Activated B cell treated with CpG ODN at 0.5 μM for 24 hours (primary cell): Measurements from ENCODE around the gene BCLAF1. TPM values are rescaled to one million over a fixed set of nuclear protein-coding genes. Genes with fewer than 3 reads are reported as not detected.
A peak's percentile ranks its signal among the peaks of the same experiment; 100 is the strongest.
"Not testable (repeated sequence)": the region's sequence is repeated elsewhere in the genome, so short reads cannot be mapped to it uniquely, and the experiment has no call there.

ENCODE experiments used
- ATAC-seq: fragments of 200-7000 bp; cut with Tn5 transposase; one replicate; pipeline ENCODE4 v1.10.0; 2021; ENCODE audit warnings: low read depth, mild to moderate bottlenecking, moderate library complexity
- CTCF ChIA-PET: fragments of 350-600 bp; sonication (Branson Sonifier 250); formaldehyde crosslinking; loops from one replicate; lab custom pipeline; 2021; ENCODE audit warnings: antibody characterized with exemption; lab: Charles Lee
- POLR2A ChIA-PET: fragments of 350-600 bp; sonication (Branson Sonifier 250); formaldehyde crosslinking; loops from one replicate; lab custom pipeline; 2021; ENCODE audit warnings: antibody characterized with exemption; lab: Charles Lee
- DNase-seq: peaks from one replicate; pipeline ENCODE4 v3.0.0; 2022
- H3K27ac Mint-ChIP-seq: one replicate; pipeline ENCODE4 v1.8.0; 2020; ENCODE audit warnings: mixed read lengths
- H3K27me3 Mint-ChIP-seq: one replicate; pipeline ENCODE4 v1.8.0; 2021; ENCODE audit warnings: mixed read lengths
- H3K36me3 Mint-ChIP-seq: one replicate; pipeline ENCODE4 v1.8.0; 2021; ENCODE audit warnings: low read depth, mixed read lengths
- H3K4me1 Mint-ChIP-seq: one replicate; pipeline ENCODE4 v1.8.0; 2021; ENCODE audit warnings: mixed read lengths
- H3K4me3 Mint-ChIP-seq: one replicate; pipeline ENCODE4 v1.8.0; 2020; ENCODE audit warnings: mild to moderate bottlenecking, mixed read lengths
- H3K9me3 Mint-ChIP-seq: one replicate; pipeline ENCODE4 v1.8.0; 2020; ENCODE audit warnings: mixed read lengths
- CTCF ChIP-seq: fragments of 200-600 bp; IDR thresholded peaks from one replicate; pipeline ENCODE4 v1.8.0; 2022; ENCODE audit warnings: antibody characterized with exemption, mild to moderate bottlenecking
- intact Hi-C: fragments of 100-400 bp; cut with micrococcal nuclease; formaldehyde crosslinking; loops from one replicate; pipeline ENCODE4 v1.15.1; 2024
- total RNA-seq: library from RNA; stranded (reverse); gene quantifications from 2 replicates; pipeline ENCODE4 v1.2.3, GENCODE V29; 2022

The BCLAF1 gene
- total RNA-seq, 1 donor from 2014 or later = 259 TPM

- intact Hi-C loops = loop anchor here (1.0 kb wide), 7 partner anchors 90 to 776 kb away; no protein-coding TSS in a partner anchor
- POLR2A ChIA-PET = interaction anchor here (1.0 to 1.7 kb wide), 3 partner anchors 24 to 728 kb away, joined by 3 to 8 read pairs (median 5); partner anchors contain the start of genes BCLAF1 and MTFR2
- peak overlapping the region; percentile 53 for H3K4me3 Mint-ChIP-seq
- peaks cover 16% of the 10 kb centered on the region for H3K4me1 Mint-ChIP-seq
- H3K9me3 Mint-ChIP-seq = no peaks in the 10 kb centered on the region
- CTCF ChIA-PET = interaction anchor here (0.6 to 2.4 kb wide), 31 partner anchors 8 to 779 kb away, joined by 3 to 51 read pairs (median 4); no protein-coding TSS in a partner anchor
- no peaks in the 10 kb centered on the region for H3K27me3 Mint-ChIP-seq
- ATAC-seq = no peak
- TF ChIP-seq CTCF = no peak
- no peaks in the 10 kb centered on the region for H3K36me3 Mint-ChIP-seq
- DNase-seq = no peak
- H3K27ac Mint-ChIP-seq = no peak overlapping the region
Measured at GRCh38 chr6:136226674-136227377, 62.8 kb downstream of the BCLAF1 start.

GRCh38 chr6:136226027-136226673 lies 63.5 kb downstream of the BCLAF1 start:
- ChIA-PET POLR2A (interaction anchor here (1.0 to 1.7 kb wide), 3 partner anchors 24 to 728 kb away, joined by 3 to 8 read pairs (median 5); partner anchors contain the start of genes BCLAF1 and MTFR2), CTCF (interaction anchor here (0.6 to 2.4 kb wide), 33 partner anchors 9 to 778 kb away, joined by 3 to 51 read pairs (median 4); no protein-coding TSS in a partner anchor)
- no peaks in the 10 kb centered on the region for H3K9me3 Mint-ChIP-seq
- intact Hi-C loops = loop anchor here (1.0 kb wide), 7 partner anchors 91 to 775 kb away; no protein-coding TSS in a partner anchor
- peak; percentile 93 for ATAC-seq
- H3K27ac Mint-ChIP-seq = no peak overlapping the region
- DNase-seq = no peak
- peak; percentile 99 for TF ChIP-seq CTCF
- peak overlapping the region; percentile 53 for H3K4me3 Mint-ChIP-seq
- peaks cover 16% of the 10 kb centered on the region for H3K4me1 Mint-ChIP-seq
- H3K27me3 Mint-ChIP-seq = no peaks in the 10 kb centered on the region
- H3K36me3 Mint-ChIP-seq = no peaks in the 10 kb centered on the region

- Mint-ChIP-seq H3K9me3 (no peaks in the 10 kb centered on the region), H3K4me1 (peaks cover 16% of the 10 kb centered on the region), H3K27ac (no peak overlapping the region), H3K4me3 (no peak overlapping the region), H3K36me3 (no peaks in the 10 kb centered on the region), H3K27me3 (no peaks in the 10 kb centered on the region)
- DNase-seq (no peak), ATAC-seq (no peak)
- intact Hi-C loops = no loop called here
- TF ChIP-seq CTCF = no peak
- ChIA-PET CTCF (interaction anchor here (0.6 to 2.4 kb wide), 19 partner anchors 9 to 778 kb away, joined by 3 to 51 read pairs (median 5); no protein-coding TSS in a partner anchor), POLR2A (no interaction called here)
Measured at GRCh38 chr6:136225496-136225895, 64.2 kb downstream of the BCLAF1 start.

- H3K9me3 Mint-ChIP-seq, H3K27ac Mint-ChIP-seq, DNase-seq, POLR2A ChIA-PET, H3K4me3 Mint-ChIP-seq, CTCF ChIA-PET, H3K27me3 Mint-ChIP-seq, ATAC-seq, intact Hi-C loops, H3K36me3 Mint-ChIP-seq: not testable (repeated sequence)
- H3K4me1 Mint-ChIP-seq = peaks cover 16% of the 10 kb centered on the region
Measured at GRCh38 chr6:136224974-136225373, 64.7 kb downstream of the BCLAF1 start.

GRCh38 chr6:136216503-136217401 lies 72.9 kb downstream of the BCLAF1 start:
- Mint-ChIP-seq H3K27ac (no peak overlapping the region), H3K27me3 (peaks cover 1% of the 10 kb centered on the region), H3K9me3 (peaks cover 11% of the 10 kb centered on the region), H3K4me3 (no peak overlapping the region), H3K36me3 (no peaks in the 10 kb centered on the region), H3K4me1 (no peaks in the 10 kb centered on the region)
- ATAC-seq (no peak), DNase-seq (no peak)
- CTCF ChIA-PET = no interaction called here
- intact Hi-C loops = no loop called here
- POLR2A ChIA-PET = no interaction called here
- TF ChIP-seq CTCF = no peak
